K562 (cell line): ENCODE results near the gene ROM1. TPM values are rescaled to one million over a fixed set of nuclear protein-coding genes. Genes with fewer than 3 reads are reported as not detected.

ENCODE experiments used
- ADNP ChIP-seq: fragments of 200-800 bp; sonication (Bioruptor generic); IDR thresholded peaks from 2 replicates; pipeline ENCODE4 v1.6.1; 2016; ENCODE audit warnings: missing genetic modification characterization, missing compliant biosample characterization
- CHD7 ChIP-seq: fragments of 200-600 bp; sonication (generic); IDR thresholded peaks from one replicate; pipeline ENCODE4 v1.6.1; 2012; ENCODE audit warnings: mild to moderate bottlenecking, low read depth, low read length, inconsistent platforms
- CLOCK ChIP-seq: fragments of 250-450 bp; sonication (Bioruptor Pico); IDR thresholded peaks from 2 replicates; pipeline ENCODE4 v1.4.0; 2020; ENCODE audit warnings: mild to moderate bottlenecking, moderate library complexity, borderline replicate concordance
- ELF1 ChIP-seq: fragments of 200-800 bp; sonication (Bioruptor generic); IDR thresholded peaks from 2 replicates; pipeline ENCODE4 v1.6.1; 2016; ENCODE audit warnings: missing genetic modification characterization, missing compliant biosample characterization
- HNRNPH1 ChIP-seq: fragments of 200-400 bp; formaldehyde crosslinking; optimal IDR thresholded peaks from 2 replicates; pipeline ENCODE3; 2017; ENCODE audit warnings: low read depth, mild to moderate bottlenecking, low read length, moderate library complexity
- MTA3 ChIP-seq: fragments of 450-650 bp; formaldehyde crosslinking; IDR thresholded peaks from 2 replicates; pipeline ENCODE4 v1.6.1; 2017; ENCODE audit warnings: mild to moderate bottlenecking, borderline replicate concordance
- NR2C2 ChIP-seq, 2 experiments: fragments of 200-800 bp in 1 of 2; sonication (Bioruptor generic) in 1 of 2; sonication (generic) in 1 of 2; formaldehyde crosslinking in 1 of 2; IDR thresholded peaks; 2 replicates each; pipeline versions ENCODE4 v1.6.1 to v1.8.0; 2016 to 2022; ENCODE audit warnings: mild to moderate bottlenecking in 1 of 2, missing compliant biosample characterization in 1 of 2, missing genetic modification characterization in 1 of 2, missing genetic modification reagents in 1 of 2
- SIX5 ChIP-seq, 2 experiments: IDR thresholded peaks; 2 replicates each; pipeline ENCODE4 v1.6.1; 2011; ENCODE audit warnings: low read length in 2 of 2, borderline replicate concordance in 1 of 2, low read depth in 1 of 2, mild to moderate bottlenecking in 1 of 2, moderate library complexity in 1 of 2; ENCODE audit not compliant: insufficient read depth in 1 of 2
- SMAD4 ChIP-seq: fragments of 250-450 bp; sonication (Bioruptor Pico); conservative IDR thresholded peaks from 2 replicates; pipeline ENCODE4 v1.8.0; 2021; ENCODE audit warnings: inconsistent platforms, mild to moderate bottlenecking, moderate library complexity
- ZNF444 ChIP-seq: fragments of 250-450 bp; sonication (Bioruptor Pico); IDR thresholded peaks from 2 replicates; pipeline ENCODE4 v1.4.0; 2020; ENCODE audit warnings: mild to moderate bottlenecking, moderate library complexity
- polyA plus RNA-seq, 8 experiments: library from polyadenylated mRNA; depleted of rRNA in 4 of 8; stranded (reverse) in 5 of 8; unstranded in 3 of 8; fragments of >200 nt; fragmentation: Nextera tagmentation in 2 of 8; fragmentation: Illumina TruSeq in 1 of 8; extraction: Ambion mirVana in 2 of 8; extraction: Trizol in 1 of 8; gene quantifications; 2 replicates each; pipeline versions ENCODE4 v1.2.1 to v1.2.3, GENCODE V29; 2011 to 2014; ENCODE audit warnings: inconsistent platforms in 1 of 8, missing spikeins in 1 of 8
- total RNA-seq, 7 experiments: library from RNA; depleted of rRNA in 6 of 7; stranded (reverse); fragments of >200 nt in 6 of 7; fragmentation: Illumina TruSeq in 2 of 7; extraction: Trizol in 2 of 7; gene quantifications; 2 replicates each; pipeline versions ENCODE4 v1.2.1 to v1.2.3, GENCODE V29; 2011 to 2021; ENCODE audit warnings: low replicate concordance in 1 of 7
- TF ChIP-seq, protein P1 (sequence below): fragments of 250-450 bp; sonication (Bioruptor Pico); IDR thresholded peaks from 2 replicates; pipeline ENCODE4 v1.9.0; 2021; ENCODE audit warnings: mild to moderate bottlenecking

Gene ROM1
- total and polyA plus RNA-seq, 9 of the 15 experiments (the other 6 are each of a cell fraction or from before 2014, with no cell fraction given) = 0.75 to 4.0 (median 2.6) TPM

GRCh38 chr11:62591448-62592145, 21.5 kb upstream of the ROM1 start, which contains the start of gene TUT1 (continued):
- no peak for TF ChIP-seq CHD7
- TF ChIP-seq HNRNPH1 = no peak
- TF ChIP-seq SIX5 (IDR thresholded peaks at IDR 0.05; ENCODE audit: borderline replicate concordance in 1 of 2, insufficient read depth in 1 of 2, low read depth in 1 of 2, low read length in 2 of 2) = peak; percentile 50; a peak in 3 of 4 replicates
- TF ChIP-seq NR2C2 (CRISPR knock-in tag; IDR thresholded peaks at IDR 0.05) = peak; percentile 70; the same call in 1 of the 2 replicates
- TF ChIP-seq NR2C2 (tag; IDR thresholded peaks at IDR 0.05) = peak; percentile 82
- peak; percentile 96; the same call in 1 of the 2 replicates for TF ChIP-seq MTA3
- TF ChIP-seq SMAD4 = peak; percentile 82
- TF ChIP-seq, protein P1, sequence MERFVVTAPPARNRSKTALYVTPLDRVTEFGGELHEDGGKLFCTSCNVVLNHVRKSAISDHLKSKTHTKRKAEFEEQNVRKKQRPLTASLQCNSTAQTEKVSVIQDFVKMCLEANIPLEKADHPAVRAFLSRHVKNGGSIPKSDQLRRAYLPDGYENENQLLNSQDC (CRISPR knock-in tag) = peak; percentile 73; the same call in 1 of the 2 replicates
- TF ChIP-seq ADNP (tag) = no peak
- TF ChIP-seq ZNF444 (CRISPR knock-in tag) = no peak
- peak; percentile 93 for TF ChIP-seq ELF1 (tag)
- TF ChIP-seq CLOCK (CRISPR knock-in tag) = no peak
